ENCODE data around the gene GATA2.

DNA sequence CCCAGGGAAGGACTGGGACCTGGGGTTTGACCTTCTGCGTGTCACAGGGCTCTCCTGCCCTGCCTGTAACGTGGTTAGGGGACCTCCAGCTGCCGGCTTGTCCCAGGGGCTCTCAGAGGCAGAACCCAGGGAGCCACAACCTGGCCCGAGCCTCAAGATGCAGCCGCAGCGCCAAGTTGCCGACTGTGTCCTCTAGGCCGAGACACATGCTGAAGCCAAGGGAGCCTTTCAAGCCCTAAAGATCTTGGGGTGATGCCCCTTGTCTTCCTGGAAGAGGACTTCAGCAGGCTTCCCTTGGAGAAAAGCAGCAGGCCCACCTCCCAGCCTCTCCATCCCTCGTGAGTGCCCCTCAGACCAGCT, 33.6 kb downstream of the GATA2 start:
- TF ChIP-seq POLR2A (IDR thresholded peaks at IDR 0.05) (no peak), POLR2AphosphoS5 (IDR thresholded peaks at IDR 0.05) (no peak), EP300 (IDR thresholded peaks at IDR 0.05) (no peak)
- TF ChIP-seq, protein P1, sequence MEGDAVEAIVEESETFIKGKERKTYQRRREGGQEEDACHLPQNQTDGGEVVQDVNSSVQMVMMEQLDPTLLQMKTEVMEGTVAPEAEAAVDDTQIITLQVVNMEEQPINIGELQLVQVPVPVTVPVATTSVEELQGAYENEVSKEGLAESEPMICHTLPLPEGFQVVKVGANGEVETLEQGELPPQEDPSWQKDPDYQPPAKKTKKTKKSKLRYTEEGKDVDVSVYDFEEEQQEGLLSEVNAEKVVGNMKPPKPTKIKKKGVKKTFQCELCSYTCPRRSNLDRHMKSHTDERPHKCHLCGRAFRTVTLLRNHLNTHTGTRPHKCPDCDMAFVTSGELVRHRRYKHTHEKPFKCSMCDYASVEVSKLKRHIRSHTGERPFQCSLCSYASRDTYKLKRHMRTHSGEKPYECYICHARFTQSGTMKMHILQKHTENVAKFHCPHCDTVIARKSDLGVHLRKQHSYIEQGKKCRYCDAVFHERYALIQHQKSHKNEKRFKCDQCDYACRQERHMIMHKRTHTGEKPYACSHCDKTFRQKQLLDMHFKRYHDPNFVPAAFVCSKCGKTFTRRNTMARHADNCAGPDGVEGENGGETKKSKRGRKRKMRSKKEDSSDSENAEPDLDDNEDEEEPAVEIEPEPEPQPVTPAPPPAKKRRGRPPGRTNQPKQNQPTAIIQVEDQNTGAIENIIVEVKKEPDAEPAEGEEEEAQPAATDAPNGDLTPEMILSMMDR (IDR thresholded peaks at IDR 0.05): no peak
